Measurements from ENCODE around the gene HSF5. TPM values are rescaled to one million over a fixed set of nuclear protein-coding genes. Genes with fewer than 3 reads are reported as not detected.

HSF5 gene
- polyA plus RNA-seq, 3 donors, result 0.07 TPM; not detected in 2

DNA sequence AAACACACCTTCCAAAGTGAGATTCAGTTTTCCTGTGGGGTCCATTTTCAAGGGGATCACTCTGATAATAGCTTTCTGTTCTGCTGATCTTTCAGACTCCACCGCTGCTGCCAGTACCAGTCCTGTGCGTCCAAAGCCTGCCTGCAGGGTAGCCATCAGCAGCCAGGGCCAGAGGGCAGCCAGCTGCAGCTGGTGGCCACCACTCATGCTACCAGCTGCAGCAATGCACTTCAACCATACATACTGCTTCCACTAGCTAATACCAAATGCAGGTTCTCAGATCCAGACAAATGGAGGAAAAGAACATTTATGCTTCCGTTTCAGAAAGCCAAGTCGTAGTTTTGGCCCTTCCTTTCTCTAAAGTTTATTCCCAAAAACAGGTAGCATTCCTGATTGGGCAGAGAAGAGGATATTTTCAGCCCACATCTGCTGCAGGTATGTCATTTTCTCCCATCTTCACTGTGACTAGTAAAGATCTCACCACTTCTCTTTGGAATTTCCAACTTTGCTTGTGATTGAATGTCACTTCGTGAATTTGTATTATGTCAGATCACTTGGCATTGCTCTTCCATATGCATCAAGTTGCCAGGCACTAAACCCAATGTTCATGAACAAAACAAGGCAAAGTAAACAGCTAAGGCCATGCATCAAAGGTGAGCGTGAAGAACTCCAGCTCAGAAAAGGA lies 72.7 kb downstream of the HSF5 start:
- no peak overlapping the region for H3K27ac Mint-ChIP-seq
- H3K4me3 Mint-ChIP-seq, result no peak overlapping the region
- peaks cover 2 to 9% (median 4%) of the 10 kb centered on the region in 3 donors for H3K27me3 Mint-ChIP-seq (ENCODE audit: low read depth in 3 of 3)
- no peaks in the 10 kb centered on the region for H3K9me3 Mint-ChIP-seq
- H4K20me1 ChIP-seq (ENCODE audit: insufficient read depth, low read length), result no peaks in the 10 kb centered on the region
- no peaks in the 10 kb centered on the region for H3K36me3 ChIP-seq (replicated peaks in 1 of 2; ENCODE audit: control insufficient read depth in 1 of 2, insufficient read depth in 2 of 2, low read length in 2 of 2)
- no peaks in the 10 kb centered on the region for H3K9me3 ChIP-seq (replicated peaks in 1 of 2; ENCODE audit: control insufficient read depth in 1 of 2, insufficient read depth in 1 of 2, low read length in 2 of 2)
- H3K27me3 ChIP-seq (ENCODE audit: control insufficient read depth in 2 of 2, insufficient read depth in 2 of 2, low read length in 2 of 2), result no peaks in the 10 kb centered on the region
- no peak overlapping the region for H3K9ac ChIP-seq (ENCODE audit: insufficient read depth, low read length, poor library complexity, severe bottlenecking)
- peaks cover 4 to 6% of the 10 kb centered on the region in 2 donors for H3K4me1 ChIP-seq (ENCODE audit: control insufficient read depth in 1 of 2, insufficient read depth in 2 of 2, low read length in 2 of 2)
- no peak overlapping the region for H3K4me2 ChIP-seq (replicated peaks; ENCODE audit: extremely low read depth, low read length, poor library complexity, severe bottlenecking)
- H3K36me3 Mint-ChIP-seq, result no peaks in the 10 kb centered on the region
- H3K4me1 Mint-ChIP-seq, result peaks cover 8% of the 10 kb centered on the region
- TF ChIP-seq, protein P1, sequence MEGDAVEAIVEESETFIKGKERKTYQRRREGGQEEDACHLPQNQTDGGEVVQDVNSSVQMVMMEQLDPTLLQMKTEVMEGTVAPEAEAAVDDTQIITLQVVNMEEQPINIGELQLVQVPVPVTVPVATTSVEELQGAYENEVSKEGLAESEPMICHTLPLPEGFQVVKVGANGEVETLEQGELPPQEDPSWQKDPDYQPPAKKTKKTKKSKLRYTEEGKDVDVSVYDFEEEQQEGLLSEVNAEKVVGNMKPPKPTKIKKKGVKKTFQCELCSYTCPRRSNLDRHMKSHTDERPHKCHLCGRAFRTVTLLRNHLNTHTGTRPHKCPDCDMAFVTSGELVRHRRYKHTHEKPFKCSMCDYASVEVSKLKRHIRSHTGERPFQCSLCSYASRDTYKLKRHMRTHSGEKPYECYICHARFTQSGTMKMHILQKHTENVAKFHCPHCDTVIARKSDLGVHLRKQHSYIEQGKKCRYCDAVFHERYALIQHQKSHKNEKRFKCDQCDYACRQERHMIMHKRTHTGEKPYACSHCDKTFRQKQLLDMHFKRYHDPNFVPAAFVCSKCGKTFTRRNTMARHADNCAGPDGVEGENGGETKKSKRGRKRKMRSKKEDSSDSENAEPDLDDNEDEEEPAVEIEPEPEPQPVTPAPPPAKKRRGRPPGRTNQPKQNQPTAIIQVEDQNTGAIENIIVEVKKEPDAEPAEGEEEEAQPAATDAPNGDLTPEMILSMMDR (IDR thresholded peaks at IDR 0.05), result no peak
- H2AFZ ChIP-seq (ENCODE audit: insufficient read depth, low read depth, low read length, poor library complexity, severe bottlenecking), result peak overlapping the region; percentile 10
- intact Hi-C loops (cut with micrococcal nuclease), result loop anchor here (2.0 to 5.0 kb wide), 4 partner anchors 63 to 138 kb away; partner anchors contain the start of gene SUPT4H1 (in 1 of the 2)
- H3K4me3 ChIP-seq (replicated peaks in 1 of 3; ENCODE audit: low read depth in 2 of 3, low read length in 3 of 3), result no peak overlapping the region
- no peak overlapping the region for H3K27ac ChIP-seq (ENCODE audit: low read depth in 1 of 2, low read length in 2 of 2)
- no peaks in the 10 kb centered on the region for H3K79me2 ChIP-seq (ENCODE audit: insufficient read depth, low read length)
- WGBS (ENCODE audit: insufficient coverage), result 91% methylated on average over 3 of the region's 6 CpGs
- no peak for DNase-seq

GRCh38 chr17:58414596-58414997 lies 73.6 kb downstream of the HSF5 start:
- H3K9me3 Mint-ChIP-seq, result no peaks in the 10 kb centered on the region
- no peaks in the 10 kb centered on the region for H3K36me3 ChIP-seq (replicated peaks in 1 of 2; ENCODE audit: control insufficient read depth in 1 of 2, insufficient read depth in 2 of 2, low read length in 2 of 2)
- H3K9me3 ChIP-seq (replicated peaks in 1 of 2; ENCODE audit: control insufficient read depth in 1 of 2, insufficient read depth in 1 of 2, low read length in 2 of 2), result no peaks in the 10 kb centered on the region
- H3K4me3 ChIP-seq (replicated peaks in 1 of 3; ENCODE audit: low read depth in 2 of 3, low read length in 3 of 3), result no peak overlapping the region
- H3K9ac ChIP-seq (ENCODE audit: insufficient read depth, low read length, poor library complexity, severe bottlenecking), result no peak overlapping the region
- no peak for DNase-seq
- H3K4me3 Mint-ChIP-seq, result no peak overlapping the region
- no peaks in the 10 kb centered on the region for H3K27me3 ChIP-seq (ENCODE audit: control insufficient read depth in 2 of 2, insufficient read depth in 2 of 2, low read length in 2 of 2)
- no peaks in the 10 kb centered on the region for H3K79me2 ChIP-seq (ENCODE audit: insufficient read depth, low read length)
- H3K36me3 Mint-ChIP-seq, result no peaks in the 10 kb centered on the region
- H3K4me1 Mint-ChIP-seq, result peaks cover 7% of the 10 kb centered on the region
- H2AFZ ChIP-seq (ENCODE audit: insufficient read depth, low read depth, low read length, poor library complexity, severe bottlenecking), result no peak overlapping the region
- TF ChIP-seq, protein P1 (IDR thresholded peaks at IDR 0.05), result no peak
- no peak overlapping the region for H3K27ac Mint-ChIP-seq
- H3K4me2 ChIP-seq (replicated peaks; ENCODE audit: extremely low read depth, low read length, poor library complexity, severe bottlenecking), result no peak overlapping the region
- WGBS (ENCODE audit: insufficient coverage), result 80% methylated on average over 1 of the region's 3 CpGs
- H3K27me3 Mint-ChIP-seq (ENCODE audit: low read depth in 3 of 3), result peaks cover 2 to 9% (median 4%) of the 10 kb centered on the region in 3 donors
- H3K27ac ChIP-seq (ENCODE audit: low read depth in 1 of 2, low read length in 2 of 2), result no peak overlapping the region
- H4K20me1 ChIP-seq (ENCODE audit: insufficient read depth, low read length), result no peaks in the 10 kb centered on the region
- H3K4me1 ChIP-seq (ENCODE audit: control insufficient read depth in 1 of 2, insufficient read depth in 2 of 2, low read length in 2 of 2), result peaks cover 4 to 6% of the 10 kb centered on the region in 2 donors
- intact Hi-C loops (cut with micrococcal nuclease), result no loop called here

All from CD14-positive monocyte (primary cell).